Tibial nerve (tissue), 4 donors: Measurements from ENCODE around the gene ACTR3C.
"Not testable (repeated sequence)": the region's sequence is repeated elsewhere in the genome, so short reads cannot be mapped to it uniquely, and the experiment has no call there.

Experiments
- EP300 ChIP-seq, 2 donors: sonication (generic); formaldehyde crosslinking; IDR thresholded peaks; one replicate each; pipeline ENCODE4 v1.6.1; 2017; ENCODE audit warnings: antibody characterized with exemption in 2 of 2, mild to moderate bottlenecking in 1 of 2
- POLR2A ChIP-seq, 2 donors: fragments of 450-650 bp; IDR thresholded peaks; one replicate each; pipeline ENCODE4 v1.6.1; 2017; ENCODE audit warnings: antibody characterized with exemption in 2 of 2, mild to moderate bottlenecking in 2 of 2, moderate library complexity in 2 of 2
- TF ChIP-seq, protein P1 (sequence below), 5 experiments: fragments of 200-600 bp in 3 of 5; fragments of 450-650 bp in 2 of 5; sonication (generic) in 3 of 5; IDR thresholded peaks; one replicate each; pipeline ENCODE4 v1.5.1; 2016 to 2019; ENCODE audit warnings: antibody characterized with exemption in 5 of 5, mild to moderate bottlenecking in 3 of 5, moderate library complexity in 2 of 5

DNA sequence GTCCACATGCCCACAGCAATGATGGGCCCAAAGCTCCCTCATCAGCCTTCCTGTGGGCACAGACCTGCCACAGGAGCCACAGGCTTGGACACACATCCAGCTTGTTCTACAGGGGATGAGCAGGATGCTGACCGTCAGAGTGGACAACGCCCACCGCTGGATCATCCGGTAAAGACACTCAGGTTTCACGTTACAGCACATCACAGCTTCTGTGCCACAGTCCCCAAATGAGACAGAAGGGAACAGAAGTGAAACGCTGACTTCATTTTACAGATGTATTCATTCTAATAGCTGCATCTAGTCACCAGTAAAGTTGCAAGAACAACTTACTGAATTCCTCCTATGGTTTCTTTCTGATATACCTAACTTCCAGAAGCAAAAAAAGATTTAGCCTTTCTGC, 33.0 kb downstream of the ACTR3C start:
- TF ChIP-seq, protein P1, sequence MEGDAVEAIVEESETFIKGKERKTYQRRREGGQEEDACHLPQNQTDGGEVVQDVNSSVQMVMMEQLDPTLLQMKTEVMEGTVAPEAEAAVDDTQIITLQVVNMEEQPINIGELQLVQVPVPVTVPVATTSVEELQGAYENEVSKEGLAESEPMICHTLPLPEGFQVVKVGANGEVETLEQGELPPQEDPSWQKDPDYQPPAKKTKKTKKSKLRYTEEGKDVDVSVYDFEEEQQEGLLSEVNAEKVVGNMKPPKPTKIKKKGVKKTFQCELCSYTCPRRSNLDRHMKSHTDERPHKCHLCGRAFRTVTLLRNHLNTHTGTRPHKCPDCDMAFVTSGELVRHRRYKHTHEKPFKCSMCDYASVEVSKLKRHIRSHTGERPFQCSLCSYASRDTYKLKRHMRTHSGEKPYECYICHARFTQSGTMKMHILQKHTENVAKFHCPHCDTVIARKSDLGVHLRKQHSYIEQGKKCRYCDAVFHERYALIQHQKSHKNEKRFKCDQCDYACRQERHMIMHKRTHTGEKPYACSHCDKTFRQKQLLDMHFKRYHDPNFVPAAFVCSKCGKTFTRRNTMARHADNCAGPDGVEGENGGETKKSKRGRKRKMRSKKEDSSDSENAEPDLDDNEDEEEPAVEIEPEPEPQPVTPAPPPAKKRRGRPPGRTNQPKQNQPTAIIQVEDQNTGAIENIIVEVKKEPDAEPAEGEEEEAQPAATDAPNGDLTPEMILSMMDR (IDR thresholded peaks at IDR 0.05), result not testable (repeated sequence)
- TF ChIP-seq POLR2A, EP300 (IDR thresholded peaks at IDR 0.05): not testable (repeated sequence)
